Calu3 (cell line): ENCODE data around the gene ELANE. TPM values are rescaled to one million over a fixed set of nuclear protein-coding genes. Genes with fewer than 3 reads are reported as not detected.

ENCODE experiments used
- BruUV-seq: library from RNA; stranded (reverse); fragments of 400-500 nt; replicated peaks from 2 replicates; lab custom pipeline; 2021; lab: Mats Ljungman, UMichigan
- CTCF ChIA-PET: fragments of 300-600 bp; sonication (Branson Sonifier 250); formaldehyde crosslinking; loops from one replicate; lab custom pipeline; 2022; ENCODE audit warnings: antibody characterized with exemption; lab: Charles Lee
- DNase-seq: peaks from one replicate; pipeline ENCODE4 v3.0.0; 2022
- H3K27ac Mint-ChIP-seq: one replicate; pipeline ENCODE4 v1.8.0; 2022; ENCODE audit warnings: mixed read lengths; ENCODE audit not compliant: unreplicated experiment
- H3K27me3 Mint-ChIP-seq: one replicate; pipeline ENCODE4 v1.8.0; 2022; ENCODE audit warnings: mixed read lengths; ENCODE audit not compliant: unreplicated experiment
- H3K36me3 Mint-ChIP-seq: one replicate; pipeline ENCODE4 v1.8.0; 2022; ENCODE audit warnings: mild to moderate bottlenecking, moderate library complexity, mixed read lengths; ENCODE audit not compliant: insufficient read depth, unreplicated experiment
- H3K4me1 Mint-ChIP-seq: one replicate; pipeline ENCODE4 v1.8.0; 2022; ENCODE audit warnings: mild to moderate bottlenecking, low read depth, mixed read lengths; ENCODE audit not compliant: unreplicated experiment
- H3K4me3 Mint-ChIP-seq: one replicate; pipeline ENCODE4 v1.8.0; 2022; ENCODE audit warnings: mild to moderate bottlenecking, low read depth, moderate library complexity, mixed read lengths; ENCODE audit not compliant: unreplicated experiment
- H3K9me3 Mint-ChIP-seq: one replicate; pipeline ENCODE4 v1.8.0; 2022; ENCODE audit warnings: low read depth, mixed read lengths; ENCODE audit not compliant: unreplicated experiment
- intact Hi-C: fragments of 100-400 bp; cut with micrococcal nuclease; formaldehyde crosslinking; loops from one replicate; pipeline ENCODE4 v1.10.0; 2022; ENCODE audit not compliant: unreplicated experiment
- total RNA-seq: library from RNA; stranded (reverse); gene quantifications from 2 replicates; pipeline ENCODE4 v1.2.3, GENCODE V29; 2022
- TF ChIP-seq, protein P1 (sequence below): fragments of 200-600 bp; IDR thresholded peaks from one replicate; pipeline ENCODE4 v1.8.0; 2022; ENCODE audit warnings: antibody characterized with exemption; ENCODE audit not compliant: unreplicated experiment

Gene ELANE
- total RNA-seq, 1 experiment from 2014 or later, result not detected

DNA sequence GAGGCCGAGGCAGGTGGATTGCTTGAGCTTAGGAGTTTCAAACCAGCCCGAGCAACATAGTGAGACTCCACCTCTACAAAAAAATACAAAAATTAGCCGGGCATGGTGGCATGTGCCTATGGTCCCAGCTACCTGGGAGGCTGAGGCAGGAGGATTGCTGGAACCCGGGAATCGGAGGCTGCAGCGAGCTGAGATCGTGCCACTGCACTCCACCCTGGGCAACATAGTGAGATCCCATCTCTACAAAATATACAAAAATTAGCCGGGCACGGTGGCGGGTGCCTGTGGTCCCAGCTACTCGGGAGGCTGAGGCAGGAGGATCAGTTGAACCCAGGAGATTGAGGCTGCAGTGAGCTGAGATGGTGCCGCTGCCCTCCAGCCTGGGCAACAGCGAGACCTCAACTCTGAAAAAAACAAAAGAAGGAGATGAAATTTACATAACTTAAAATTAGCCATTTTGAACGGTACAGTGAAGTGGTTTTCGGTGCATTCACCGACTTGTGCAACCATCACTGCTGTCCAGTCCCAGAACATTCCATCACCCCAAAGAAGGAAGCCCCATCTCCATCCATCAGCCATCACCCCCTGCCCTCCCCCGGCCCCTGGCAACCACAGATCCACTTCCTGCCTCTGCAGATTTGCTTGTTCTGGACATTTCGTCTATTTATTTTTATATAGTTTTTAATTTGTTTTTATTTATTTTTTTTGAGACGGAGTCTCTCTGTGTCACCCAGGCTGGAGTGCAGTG, 26.0 kb upstream of the ELANE start:
- Mint-ChIP-seq H3K9me3 (no peaks in the 10 kb centered on the region), H3K36me3 (no peaks in the 10 kb centered on the region), H3K27ac (no peak overlapping the region), H3K4me3 (no peak overlapping the region), H3K27me3 (peaks cover 27% of the 10 kb centered on the region), H3K4me1 (peaks cover 9% of the 10 kb centered on the region)
- no peak for DNase-seq
- BruUV-seq, result no TSS peak
- TF ChIP-seq, protein P1, sequence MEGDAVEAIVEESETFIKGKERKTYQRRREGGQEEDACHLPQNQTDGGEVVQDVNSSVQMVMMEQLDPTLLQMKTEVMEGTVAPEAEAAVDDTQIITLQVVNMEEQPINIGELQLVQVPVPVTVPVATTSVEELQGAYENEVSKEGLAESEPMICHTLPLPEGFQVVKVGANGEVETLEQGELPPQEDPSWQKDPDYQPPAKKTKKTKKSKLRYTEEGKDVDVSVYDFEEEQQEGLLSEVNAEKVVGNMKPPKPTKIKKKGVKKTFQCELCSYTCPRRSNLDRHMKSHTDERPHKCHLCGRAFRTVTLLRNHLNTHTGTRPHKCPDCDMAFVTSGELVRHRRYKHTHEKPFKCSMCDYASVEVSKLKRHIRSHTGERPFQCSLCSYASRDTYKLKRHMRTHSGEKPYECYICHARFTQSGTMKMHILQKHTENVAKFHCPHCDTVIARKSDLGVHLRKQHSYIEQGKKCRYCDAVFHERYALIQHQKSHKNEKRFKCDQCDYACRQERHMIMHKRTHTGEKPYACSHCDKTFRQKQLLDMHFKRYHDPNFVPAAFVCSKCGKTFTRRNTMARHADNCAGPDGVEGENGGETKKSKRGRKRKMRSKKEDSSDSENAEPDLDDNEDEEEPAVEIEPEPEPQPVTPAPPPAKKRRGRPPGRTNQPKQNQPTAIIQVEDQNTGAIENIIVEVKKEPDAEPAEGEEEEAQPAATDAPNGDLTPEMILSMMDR, result no peak
- intact Hi-C loops, result no loop called here
- CTCF ChIA-PET, result no interaction called here

DNA sequence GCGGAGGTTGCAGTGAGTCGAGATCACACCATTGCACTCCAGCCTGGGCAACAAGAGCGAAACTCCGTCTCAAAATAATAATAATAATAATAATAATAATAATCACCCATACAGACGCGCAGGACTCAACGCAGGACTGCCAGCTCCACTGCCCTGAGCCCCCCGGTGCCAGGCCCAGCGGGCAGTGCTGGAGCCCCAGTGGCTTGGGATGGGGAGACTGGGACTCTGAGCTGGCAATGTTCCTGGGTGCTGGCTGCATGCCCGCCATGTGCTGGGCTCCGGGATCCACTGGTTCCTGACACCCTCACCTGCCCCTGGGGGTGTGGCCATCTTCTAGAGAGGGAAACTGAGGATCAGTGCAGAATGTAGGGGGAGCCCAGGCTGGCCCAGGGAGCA, 24.8 kb upstream of the ELANE start:
- no peaks in the 10 kb centered on the region for H3K36me3 Mint-ChIP-seq
- CTCF ChIA-PET, result no interaction called here
- H3K27me3 Mint-ChIP-seq, result peaks cover 27% of the 10 kb centered on the region
- intact Hi-C loops, result no loop called here
- H3K27ac Mint-ChIP-seq, result no peak overlapping the region
- peaks cover 9% of the 10 kb centered on the region for H3K4me1 Mint-ChIP-seq
- no peaks in the 10 kb centered on the region for H3K9me3 Mint-ChIP-seq
- TF ChIP-seq, protein P1, result no peak
- no peak for DNase-seq
- H3K4me3 Mint-ChIP-seq, result no peak overlapping the region
- no TSS peak for BruUV-seq

DNA sequence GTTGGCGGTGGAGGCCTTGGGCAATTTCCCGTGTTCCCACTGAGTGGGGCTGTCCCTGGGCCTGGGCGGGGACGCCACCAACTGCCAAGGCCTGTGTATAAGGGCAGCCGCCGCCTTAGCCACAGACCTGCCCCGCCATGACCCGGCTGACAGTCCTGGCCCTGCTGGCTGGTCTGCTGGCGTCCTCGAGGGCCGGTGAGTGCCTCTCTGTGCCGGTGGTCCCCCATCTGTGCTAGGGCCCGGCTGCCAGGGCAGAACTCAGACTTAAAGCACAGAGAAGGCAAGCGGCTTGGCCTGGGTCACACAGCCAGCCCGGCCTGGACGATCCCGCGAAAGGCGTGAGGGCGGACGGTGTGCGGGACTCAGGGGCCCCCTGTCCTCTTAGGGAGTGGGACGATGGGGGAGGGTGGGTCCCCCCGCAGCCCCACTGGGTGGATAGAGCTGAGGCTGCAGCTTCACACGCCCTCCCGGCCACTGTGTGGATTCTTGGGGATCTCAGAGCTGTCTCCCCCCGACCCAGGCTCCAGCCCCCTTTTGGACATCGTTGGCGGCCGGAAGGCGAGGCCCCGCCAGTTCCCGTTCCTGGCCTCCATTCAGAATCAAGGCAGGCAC, 24.3 kb upstream of the ELANE start, which contains the start of gene AZU1:
AZU1 (plus strand) TSS at position 128 of the 612 bp plus-strand sequence; CDS start at position 138, 10 bp downstream.
- no TSS peak for BruUV-seq
- TF ChIP-seq, protein P1, result no peak
- H3K36me3 Mint-ChIP-seq, result no peaks in the 10 kb centered on the region
- DNase-seq, result peak; percentile 29
- intact Hi-C loops, result no loop called here
- H3K9me3 Mint-ChIP-seq, result no peaks in the 10 kb centered on the region
- peaks cover 9% of the 10 kb centered on the region for H3K4me1 Mint-ChIP-seq
- H3K27ac Mint-ChIP-seq, result no peak within 1 kb of the TSS
- CTCF ChIA-PET, result no interaction called here
- peaks cover 27% of the 10 kb centered on the region for H3K27me3 Mint-ChIP-seq
- H3K4me3 Mint-ChIP-seq, result no peak within 1 kb of the TSS

DNA sequence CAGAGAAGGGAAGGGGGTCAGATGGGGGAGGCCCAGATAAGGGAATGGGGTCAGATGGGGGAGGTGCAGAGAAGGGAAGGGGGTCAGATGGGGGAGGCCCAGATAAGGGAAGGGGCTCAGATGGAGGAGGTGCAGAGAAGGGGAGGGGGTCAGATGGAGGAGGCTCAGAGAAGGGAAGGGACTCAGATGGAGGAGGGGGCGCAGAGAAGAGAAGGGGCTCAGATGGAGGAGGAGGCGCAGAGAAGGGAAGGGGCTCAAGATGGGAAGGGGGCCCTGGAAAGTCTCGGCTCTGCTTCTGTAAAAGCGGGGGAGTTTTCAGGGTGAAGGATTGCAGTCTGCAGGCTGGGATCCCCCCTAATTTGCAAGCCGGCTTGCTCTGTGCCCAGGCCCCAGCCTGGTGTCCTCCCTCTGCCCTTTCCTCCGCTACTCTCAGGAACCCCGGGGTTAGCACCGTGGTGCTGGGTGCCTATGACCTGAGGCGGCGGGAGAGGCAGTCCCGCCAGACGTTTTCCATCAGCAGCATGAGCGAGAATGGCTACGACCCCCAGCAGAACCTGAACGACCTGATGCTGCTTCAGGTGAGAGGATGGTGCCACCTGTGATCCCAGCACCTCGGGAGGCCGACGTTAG, 22.9 kb upstream of the ELANE start:
- H3K9me3 Mint-ChIP-seq, result no peaks in the 10 kb centered on the region
- H3K4me1 Mint-ChIP-seq, result no peaks in the 10 kb centered on the region
- intact Hi-C loops, result no loop called here
- CTCF ChIA-PET, result no interaction called here
- BruUV-seq, result no TSS peak
- no peak overlapping the region for H3K4me3 Mint-ChIP-seq
- H3K36me3 Mint-ChIP-seq, result no peaks in the 10 kb centered on the region
- DNase-seq, result no peak
- H3K27me3 Mint-ChIP-seq, result peaks cover 34% of the 10 kb centered on the region
- TF ChIP-seq, protein P1, result no peak
- no peak overlapping the region for H3K27ac Mint-ChIP-seq
